HUES64 (cell line): Measurements from ENCODE around the gene ANKH.

ENCODE experiments used
- H3K27ac ChIP-seq: 2 replicates; pipeline ENCODE4 v1.7.0; 2013; ENCODE audit warnings: low read depth, low read length, inconsistent platforms
- H3K27me3 ChIP-seq: 2 replicates; pipeline ENCODE4 v1.6.1; 2013; ENCODE audit warnings: mild to moderate bottlenecking, low read length; ENCODE audit not compliant: insufficient read depth
- H3K36me3 ChIP-seq: 2 replicates; pipeline ENCODE4 v1.6.1; 2013; ENCODE audit warnings: mild to moderate bottlenecking, low read length; ENCODE audit not compliant: insufficient read depth
- H3K4me1 ChIP-seq: 2 replicates; pipeline ENCODE4 v1.6.1; 2013; ENCODE audit warnings: mild to moderate bottlenecking, low read length, moderate library complexity; ENCODE audit not compliant: insufficient read depth
- H3K4me3 ChIP-seq: 2 replicates; pipeline ENCODE4 v1.5.1; 2013; ENCODE audit warnings: mild to moderate bottlenecking, low read length, moderate library complexity
- H3K9ac ChIP-seq: 2 replicates; pipeline ENCODE4 v1.6.1; 2013; ENCODE audit warnings: mild to moderate bottlenecking, low read depth, low read length
- H3K9me3 ChIP-seq: 2 replicates; pipeline ENCODE4 v1.6.1; 2013; ENCODE audit warnings: low read depth, low read length; ENCODE audit not compliant: insufficient read depth
- WGBS: fragments of 150-250, 120-280 bp; methylation state at CpG from one replicate; pipeline ENCODE4 v1.1.7; 2013; ENCODE audit warnings: missing lambda C conversion rate; 5-methylcytosine and 5-hydroxymethylcytosine counted together

The ANKH gene

DNA sequence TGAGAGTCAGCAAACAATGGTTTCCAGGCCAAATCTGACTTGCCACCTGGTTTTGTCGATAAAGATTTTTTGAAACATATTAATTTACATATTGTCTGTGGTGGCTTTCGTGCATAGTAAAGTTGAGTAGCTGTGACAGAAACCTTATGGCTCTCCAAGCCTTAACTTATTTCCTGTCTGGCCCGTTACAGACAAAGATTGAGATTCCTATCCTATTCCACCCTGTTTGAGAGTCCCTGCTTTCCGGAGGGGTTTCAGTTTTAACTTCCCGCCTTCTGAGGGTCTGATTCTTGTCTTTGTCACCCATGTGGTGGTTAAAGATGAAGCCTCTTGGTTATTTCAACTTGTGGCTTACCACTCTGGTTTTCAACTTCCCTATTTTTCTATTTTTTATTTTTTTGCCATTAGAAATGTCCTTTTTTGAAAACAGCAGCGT, 195.7 kb downstream of the ANKH start:
- Histone ChIP-seq H3K27ac (no peak overlapping the region), H3K27me3 (no peaks in the 10 kb centered on the region), H3K4me1 (peaks cover 32% of the 10 kb centered on the region), H3K9ac (no peak overlapping the region), H3K9me3 (no peaks in the 10 kb centered on the region), H3K4me3 (no peak overlapping the region), H3K36me3 (peaks cover 17% of the 10 kb centered on the region)
- WGBS: 98% methylated on average over 6 of the region's 6 CpGs

GRCh38 chr5:14674983-14675854, 196.4 kb downstream of the ANKH start:
- Histone ChIP-seq H3K9ac (no peak overlapping the region), H3K36me3 (peaks cover 16% of the 10 kb centered on the region)

GRCh38 chr5:14673443-14673842, 198.1 kb downstream of the ANKH start:
- H3K9ac ChIP-seq: no peak overlapping the region
- H3K4me3 ChIP-seq: no peak overlapping the region
- no peaks in the 10 kb centered on the region for H3K9me3 ChIP-seq
- WGBS: 90% methylated on average over 2 of the region's 3 CpGs
- H3K36me3 ChIP-seq: peaks cover 3% of the 10 kb centered on the region; the same call in 1 of the 2 replicates
- no peaks in the 10 kb centered on the region for H3K27me3 ChIP-seq
- H3K27ac ChIP-seq: no peak overlapping the region
- peaks cover 37% of the 10 kb centered on the region for H3K4me1 ChIP-seq

More at GRCh38 chr5:14674983-14675854, 196.4 kb downstream of the ANKH start:
- WGBS: 92% methylated on average over 7 of the region's 8 CpGs
- no peaks in the 10 kb centered on the region for H3K9me3 ChIP-seq
- no peak overlapping the region for H3K27ac ChIP-seq
- no peak overlapping the region for H3K4me3 ChIP-seq
- H3K27me3 ChIP-seq: no peaks in the 10 kb centered on the region
- peaks cover 32% of the 10 kb centered on the region for H3K4me1 ChIP-seq

DNA sequence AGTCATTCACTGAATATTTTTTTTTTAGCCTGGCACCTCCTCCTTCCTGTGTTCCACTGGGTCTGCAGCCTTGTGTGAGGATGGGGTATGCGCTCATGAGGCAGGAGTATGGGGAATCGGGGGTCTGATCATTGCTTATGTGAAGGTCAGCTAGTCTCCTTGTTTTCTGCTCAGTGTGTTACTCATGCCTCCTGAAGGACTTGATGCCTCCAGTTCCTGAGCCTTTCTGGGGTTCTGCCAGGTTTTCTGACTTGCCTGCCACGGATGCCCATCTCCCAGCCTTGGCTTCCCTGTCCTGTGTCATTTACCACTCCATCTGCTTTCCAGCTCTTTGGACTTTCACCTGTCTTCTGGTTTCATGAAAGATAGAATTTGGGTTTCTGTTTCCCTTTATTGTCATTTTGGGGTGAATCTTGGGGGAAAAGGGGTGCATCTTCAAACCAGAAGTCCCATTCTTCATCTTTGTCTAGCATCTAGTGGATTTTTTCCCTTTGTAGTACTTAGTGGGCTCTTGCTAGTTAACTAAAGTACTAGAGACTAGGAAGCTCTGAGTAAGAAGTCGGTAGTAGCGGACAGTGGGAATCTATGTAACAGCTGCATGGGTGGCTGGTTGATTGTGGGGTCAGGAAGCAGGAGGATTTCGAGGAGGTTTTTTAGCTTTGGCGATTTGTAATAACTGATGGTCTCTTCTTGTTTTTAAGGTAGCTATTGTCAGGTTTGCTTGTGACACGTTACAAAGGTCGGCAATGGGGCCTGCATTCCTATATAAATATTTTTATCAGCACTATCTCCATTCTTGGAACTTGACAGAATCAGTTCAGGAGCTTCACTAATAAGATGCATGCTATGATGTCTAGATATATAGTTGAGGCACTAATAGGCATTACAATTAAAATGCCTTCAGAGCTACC, 198.8 kb downstream of the ANKH start:
- WGBS: 88% methylated on average over 8 of the region's 9 CpGs
- Histone ChIP-seq H3K9me3 (no peaks in the 10 kb centered on the region), H3K27ac (no peak overlapping the region), H3K36me3 (peaks cover 5% of the 10 kb centered on the region; the same call in 1 of the 2 replicates), H3K4me3 (no peak overlapping the region), H3K9ac (no peak overlapping the region), H3K4me1 (peaks cover 37% of the 10 kb centered on the region), H3K27me3 (no peaks in the 10 kb centered on the region)

- Histone ChIP-seq H3K27me3 (no peaks in the 10 kb centered on the region), H3K9ac (no peak overlapping the region), H3K36me3 (peaks cover 5% of the 10 kb centered on the region; the same call in 1 of the 2 replicates), H3K27ac (no peak overlapping the region), H3K9me3 (no peaks in the 10 kb centered on the region), H3K4me3 (no peak overlapping the region), H3K4me1 (peaks cover 37% of the 10 kb centered on the region)
- 93% methylated on average over 4 of the region's 4 CpGs for WGBS
These were observed 199.5 kb downstream of the ANKH start for GRCh38 chr5:14672082-14672481.

- peaks cover 37% of the 10 kb centered on the region for H3K4me1 ChIP-seq
- no peaks in the 10 kb centered on the region for H3K9me3 ChIP-seq
- peaks cover 5% of the 10 kb centered on the region; the same call in 1 of the 2 replicates for H3K36me3 ChIP-seq
- WGBS: 92% methylated on average over 1 of the region's 2 CpGs
- H3K27me3 ChIP-seq: no peaks in the 10 kb centered on the region
- no peak overlapping the region for H3K9ac ChIP-seq
- H3K4me3 ChIP-seq: no peak overlapping the region
- H3K27ac ChIP-seq: no peak overlapping the region
These were observed 200.2 kb downstream of the ANKH start for GRCh38 chr5:14671414-14671813.

DNA sequence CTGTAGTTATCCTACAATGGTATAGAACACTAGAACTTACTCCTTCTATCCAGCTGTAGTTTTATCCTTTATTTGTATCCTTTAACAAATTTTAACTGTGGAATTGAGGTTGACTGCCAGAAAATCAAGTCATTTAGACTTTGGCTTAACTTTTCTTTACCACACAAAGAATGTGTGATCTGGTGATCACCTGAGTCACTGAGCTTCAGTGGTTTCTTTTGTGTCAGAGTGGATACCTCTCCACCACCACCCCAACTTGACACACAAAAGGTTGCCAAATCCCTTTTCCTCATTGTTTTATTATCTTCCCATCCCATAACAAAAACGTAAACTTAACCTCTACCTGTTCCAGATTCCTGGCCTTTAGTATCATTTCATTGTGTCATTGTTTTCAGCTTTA, 201.6 kb downstream of the ANKH start:
- Histone ChIP-seq H3K4me1 (peaks cover 35% of the 10 kb centered on the region), H3K9me3 (no peaks in the 10 kb centered on the region), H3K9ac (no peak overlapping the region), H3K36me3 (peaks cover 5% of the 10 kb centered on the region; the same call in 1 of the 2 replicates), H3K27me3 (peaks cover 13% of the 10 kb centered on the region), H3K4me3 (no peak overlapping the region), H3K27ac (no peak overlapping the region)
- WGBS: 86% methylated on average over 1 of the region's 1 CpG

- Histone ChIP-seq H3K36me3 (peaks cover 5% of the 10 kb centered on the region; the same call in 1 of the 2 replicates), H3K27ac (no peak overlapping the region), H3K4me3 (no peak overlapping the region), H3K4me1 (peaks cover 31% of the 10 kb centered on the region), H3K9ac (no peak overlapping the region), H3K27me3 (peaks cover 14% of the 10 kb centered on the region), H3K9me3 (no peaks in the 10 kb centered on the region)
- 98% methylated on average over 4 of the region's 5 CpGs for WGBS
These were observed 202.2 kb downstream of the ANKH start for GRCh38 chr5:14669415-14669814.

GRCh38 chr5:14668181-14668591, 203.4 kb downstream of the ANKH start:
- peaks cover 26% of the 10 kb centered on the region for H3K4me1 ChIP-seq
- H3K27me3 ChIP-seq: peaks cover 22% of the 10 kb centered on the region
- peaks cover 5% of the 10 kb centered on the region; the same call in 1 of the 2 replicates for H3K36me3 ChIP-seq
- 96% methylated on average over 5 of the region's 5 CpGs for WGBS
- no peaks in the 10 kb centered on the region for H3K9me3 ChIP-seq
- no peak overlapping the region for H3K27ac ChIP-seq
- H3K4me3 ChIP-seq: no peak overlapping the region
- H3K9ac ChIP-seq: no peak overlapping the region

DNA sequence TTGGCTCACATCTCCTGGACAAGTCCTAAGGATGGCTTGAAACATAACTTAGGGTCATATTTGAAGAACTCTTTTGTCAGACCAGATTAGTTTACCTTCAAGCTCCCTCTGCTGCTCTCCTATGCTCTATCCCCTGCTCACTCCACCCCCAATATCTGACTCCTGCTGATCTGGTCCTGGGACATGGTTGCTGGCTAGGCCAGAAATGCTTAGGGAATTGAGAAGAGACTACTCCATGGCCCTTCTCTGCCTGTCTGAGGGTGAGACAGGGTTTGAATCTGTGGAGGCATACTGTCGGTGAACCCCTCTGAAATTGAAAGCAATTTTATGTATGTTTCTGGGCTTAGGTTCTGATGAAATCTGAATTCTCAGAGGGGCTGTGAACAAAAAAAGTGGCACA, 203.8 kb downstream of the ANKH start:
- Histone ChIP-seq H3K4me1 (peaks cover 22% of the 10 kb centered on the region), H3K4me3 (no peak overlapping the region), H3K27ac (no peak overlapping the region)

DNA sequence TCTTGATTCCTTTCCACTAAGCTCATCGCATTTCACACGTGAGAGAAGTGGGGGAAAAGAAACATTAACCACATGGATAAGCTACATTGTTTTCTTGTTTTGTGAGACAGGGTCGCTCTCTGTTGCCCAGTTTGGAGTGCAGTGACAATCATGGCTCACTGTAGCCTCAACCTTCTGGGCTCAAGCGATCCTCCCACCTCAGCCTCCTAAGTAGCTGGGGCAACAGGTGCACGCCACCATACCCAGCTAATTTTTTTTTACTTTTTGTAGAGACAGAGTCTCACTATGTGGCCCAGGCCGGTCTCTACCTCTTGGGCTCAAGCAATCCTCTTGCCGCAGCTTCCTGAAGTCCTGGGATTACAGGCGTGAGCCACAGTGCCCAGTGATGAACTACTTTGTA, 204.3 kb downstream of the ANKH start:
- Histone ChIP-seq H3K9ac (no peak overlapping the region), H3K36me3 (peaks cover 5% of the 10 kb centered on the region; the same call in 1 of the 2 replicates), H3K27me3 (peaks cover 30% of the 10 kb centered on the region), H3K9me3 (no peaks in the 10 kb centered on the region), H3K27ac (no peak overlapping the region), H3K4me1 (peaks cover 18% of the 10 kb centered on the region), H3K4me3 (no peak overlapping the region)
- WGBS: 96% methylated on average over 8 of the region's 8 CpGs

More for the DNA sequence above, 203.8 kb downstream of the ANKH start:
- Histone ChIP-seq H3K9me3 (no peaks in the 10 kb centered on the region), H3K27me3 (peaks cover 26% of the 10 kb centered on the region), H3K36me3 (peaks cover 5% of the 10 kb centered on the region; the same call in 1 of the 2 replicates), H3K9ac (no peak overlapping the region)
- 93% methylated on average over 1 of the region's 1 CpG for WGBS
